Small intestine (tissue), 7 donors: ENCODE results near the gene NYAP1. TPM values are rescaled to one million over a fixed set of nuclear protein-coding genes. Genes with fewer than 3 reads are reported as not detected.
A peak's percentile ranks its signal among the peaks of the same experiment; 100 is the strongest.
"Not testable (repeated sequence)": the region's sequence is repeated elsewhere in the genome, so short reads cannot be mapped to it uniquely, and the experiment has no call there.

Source experiments
- DNase-seq, 2 donors: peaks; one replicate each; pipeline versions ENCODE4 v3.0.0 to v3.0.0-alpha.2; 2013
- FAIRE-seq: peaks from 2 replicates; lab custom pipeline; 2012; peaks lifted over from hg19 to GRCh38; lab: Jason Lieb, UNC
- H3K27ac ChIP-seq, 3 donors: one replicate each; pipeline ENCODE4 v1.5.1; 2013; ENCODE audit warnings: low read length in 2 of 3, mild to moderate bottlenecking in 2 of 3, control low read depth in 1 of 3, inconsistent platforms in 1 of 3, low read depth in 1 of 3, moderate library complexity in 1 of 3
- H3K27me3 ChIP-seq, 3 donors: one replicate each; pipeline ENCODE4 v1.6.1; 2013; ENCODE audit warnings: low read length in 3 of 3, inconsistent platforms in 1 of 3; ENCODE audit not compliant: control insufficient read depth in 3 of 3, insufficient read depth in 3 of 3
- H3K36me3 ChIP-seq, 3 donors: one replicate each; pipeline ENCODE4 v1.6.1; 2013; ENCODE audit warnings: low read length in 3 of 3, inconsistent platforms in 1 of 3, low read depth in 1 of 3, mild to moderate bottlenecking in 1 of 3, moderate library complexity in 1 of 3; ENCODE audit not compliant: control insufficient read depth in 3 of 3, insufficient read depth in 2 of 3
- H3K4me1 ChIP-seq, 3 donors: one replicate each; pipeline ENCODE4 v1.6.1; 2013; ENCODE audit warnings: low read length in 2 of 3, inconsistent platforms in 1 of 3, low read depth in 1 of 3, mild to moderate bottlenecking in 1 of 3, moderate library complexity in 1 of 3; ENCODE audit not compliant: control insufficient read depth in 3 of 3, insufficient read depth in 2 of 3
- H3K4me3 ChIP-seq, 3 donors: one replicate each; pipeline ENCODE4 v1.5.1; 2013; ENCODE audit warnings: low read length in 3 of 3, control low read depth in 1 of 3, inconsistent platforms in 1 of 3, low read depth in 1 of 3, mild to moderate bottlenecking in 1 of 3, moderate library complexity in 1 of 3
- H3K9me3 ChIP-seq, 2 donors: one replicate each; pipeline ENCODE4 v1.6.1; 2013; ENCODE audit warnings: low read depth in 1 of 2, low read length in 1 of 2; ENCODE audit not compliant: control insufficient read depth in 2 of 2, insufficient read depth in 1 of 2
- WGBS, 3 donors: extraction: QIAGEN DNeasy Blood & Tissue Kit; methylation state at CpG; one replicate each; pipeline ENCODE4 v1.1.7; 2013; 5-methylcytosine and 5-hydroxymethylcytosine counted together
- polyA plus RNA-seq, 4 donors: library from polyadenylated mRNA; stranded (reverse) in 3 of 4; unstranded in 1 of 4; fragments of 200-250 nt in 3 of 4; fragments of 120-200 nt in 1 of 4; gene quantifications; one replicate each; pipeline versions ENCODE4 v1.2.1 to v1.2.3, GENCODE V29; 2013
- donor health status: healthy with polysubstance abuse.
- donor health status: control.
- donor health status: control.
- donor health status: Bipolar disorder and iron deficiency.
- donor health status: healthy.

NYAP1 gene
- polyA plus RNA-seq, 4 donors = 1.1 to 2.3 TPM; not detected in 2

- WGBS, 3 donors = 85 to 91% (median 90%) methylated on average over 7 of the region's 7 CpGs
- peaks cover 0 to 17% (median 0%) of the 10 kb centered on the region in 3 donors for H3K36me3 ChIP-seq
- peaks cover 0 to 19% (median 5%) of the 10 kb centered on the region in 3 donors for H3K4me1 ChIP-seq
- DNase-seq, H3K9me3 ChIP-seq, H3K27me3 ChIP-seq, FAIRE-seq, H3K4me3 ChIP-seq: not testable (repeated sequence)
- peak overlapping the region in 1 of 3 donors; percentile 46 for H3K27ac ChIP-seq
Measured at GRCh38 chr7:100439244-100439643, 44.5 kb upstream of the NYAP1 start.

GRCh38 chr7:100441641-100442535, 41.8 kb upstream of the NYAP1 start:
- no peak overlapping the region for H3K4me3 ChIP-seq
- FAIRE-seq = no peak
- H3K4me1 ChIP-seq = peaks cover 0 to 25% (median 0%) of the 10 kb centered on the region in 3 donors
- 88 to 93% (median 89%) methylated on average over 11 of the region's 11 CpGs for WGBS, 3 donors
- no peak overlapping the region for H3K27ac ChIP-seq
- H3K9me3 ChIP-seq = no peaks in the 10 kb centered on the region
- DNase-seq = no peak
- no peaks in the 10 kb centered on the region for H3K27me3 ChIP-seq
- H3K36me3 ChIP-seq = peaks cover 0 to 5% (median 0%) of the 10 kb centered on the region in 3 donors

- WGBS, 3 donors = 88 to 90% (median 88%) methylated on average over 9 of the region's 9 CpGs
- H3K36me3 ChIP-seq = peaks cover 0 to 5% (median 0%) of the 10 kb centered on the region in 3 donors
- FAIRE-seq = no peak
- no peaks in the 10 kb centered on the region for H3K9me3 ChIP-seq
- H3K4me3 ChIP-seq = no peak overlapping the region
- peak in 1 of 2 donors; percentile 34 for DNase-seq
- H3K4me1 ChIP-seq = peaks cover 0 to 25% (median 0%) of the 10 kb centered on the region in 3 donors
- H3K27ac ChIP-seq = peak overlapping the region in 2 of 3 donors; percentile 55 to 86
- H3K27me3 ChIP-seq = no peaks in the 10 kb centered on the region
Measured at GRCh38 chr7:100443096-100443840, 40.5 kb upstream of the NYAP1 start.

GRCh38 chr7:100444311-100445278, 39.1 kb upstream of the NYAP1 start:
- peaks cover 0 to 25% (median 0%) of the 10 kb centered on the region in 3 donors for H3K4me1 ChIP-seq
- H3K27me3 ChIP-seq = no peaks in the 10 kb centered on the region
- DNase-seq (peak; percentile 75 to 92), FAIRE-seq (no peak)
- 37 to 41% (median 38%) methylated on average over 14 of the region's 14 CpGs for WGBS, 3 donors
- H3K27ac ChIP-seq = peak overlapping the region; percentile 55 to 86 (median 72)
- no peaks in the 10 kb centered on the region for H3K9me3 ChIP-seq
- no peak overlapping the region for H3K4me3 ChIP-seq
- peaks cover 0 to 5% (median 0%) of the 10 kb centered on the region in 3 donors for H3K36me3 ChIP-seq

GRCh38 chr7:100446040-100446439, 37.7 kb upstream of the NYAP1 start:
- Histone ChIP-seq H3K27me3 (no peaks in the 10 kb centered on the region), H3K4me1 (peaks cover 0 to 35% (median 0%) of the 10 kb centered on the region in 3 donors), H3K27ac (no peak overlapping the region), H3K9me3 (no peaks in the 10 kb centered on the region), H3K4me3 (no peak overlapping the region), H3K36me3 (peaks cover 0 to 5% (median 0%) of the 10 kb centered on the region in 3 donors)
- WGBS, 3 donors = 77 to 80% (median 77%) methylated on average over 2 of the region's 2 CpGs
- no peak for DNase-seq
- no peak for FAIRE-seq

- H3K27ac ChIP-seq, H3K9me3 ChIP-seq, FAIRE-seq, H3K4me3 ChIP-seq, H3K27me3 ChIP-seq, H3K36me3 ChIP-seq, DNase-seq: not testable (repeated sequence)
- peaks cover 0 to 35% (median 0%) of the 10 kb centered on the region in 3 donors for H3K4me1 ChIP-seq
- 96 to 98% (median 97%) methylated on average over 8 of the region's 8 CpGs for WGBS, 3 donors
Measured at GRCh38 chr7:100447363-100447762, 36.4 kb upstream of the NYAP1 start.

- Histone ChIP-seq H3K4me3 (peak overlapping the region in 1 of 3 donors; percentile 71), H3K27ac (no peak overlapping the region), H3K9me3 (no peaks in the 10 kb centered on the region), H3K4me1 (peaks cover 0 to 26% (median 0%) of the 10 kb centered on the region in 3 donors), H3K36me3 (no peaks in the 10 kb centered on the region), H3K27me3 (no peaks in the 10 kb centered on the region)
- DNase-seq = no peak
- no peak for FAIRE-seq
- 67 to 80% (median 69%) methylated on average over 13 of the region's 13 CpGs for WGBS, 3 donors
Measured at GRCh38 chr7:100449190-100449795, 34.4 kb upstream of the NYAP1 start.
